ENCODE measurements around the gene PABPN1L.

The PABPN1L gene

GRCh38 chr16:88911946-88912310 lies 45.5 kb upstream of the PABPN1L start:
- TF ChIP-seq CTCF (IDR thresholded peaks at IDR 0.05; ENCODE audit: borderline replicate concordance, control extremely low read depth, extremely low read depth, insufficient read depth, missing control alignments): no peak
- in situ Hi-C loops (cut with MboI; ENCODE audit: low sequenced_read_pairs, unreplicated experiment): no loop called here
- no peak for DNase-seq (ENCODE audit: low spot score)

- in situ Hi-C loops (cut with MboI; ENCODE audit: low sequenced_read_pairs, unreplicated experiment): no loop called here
- peak; percentile 61 for DNase-seq (ENCODE audit: low spot score)
- no peak for TF ChIP-seq CTCF (IDR thresholded peaks at IDR 0.05; ENCODE audit: borderline replicate concordance, control extremely low read depth, extremely low read depth, insufficient read depth, missing control alignments)
These were observed 44.9 kb upstream of the PABPN1L start for GRCh38 chr16:88911136-88911945.

- TF ChIP-seq CTCF (IDR thresholded peaks at IDR 0.05; ENCODE audit: borderline replicate concordance, control extremely low read depth, extremely low read depth, insufficient read depth, missing control alignments): no peak
- in situ Hi-C loops (cut with MboI; ENCODE audit: low sequenced_read_pairs, unreplicated experiment): no loop called here
- DNase-seq (ENCODE audit: low spot score): no peak
These were observed 44.0 kb upstream of the PABPN1L start for GRCh38 chr16:88910284-88911135.

GRCh38 chr16:88909431-88910210 lies 43.2 kb upstream of the PABPN1L start:
- no peak for TF ChIP-seq CTCF (IDR thresholded peaks at IDR 0.05; ENCODE audit: borderline replicate concordance, control extremely low read depth, extremely low read depth, insufficient read depth, missing control alignments)
- DNase-seq (ENCODE audit: low spot score): no peak
- in situ Hi-C loops (cut with MboI; ENCODE audit: low sequenced_read_pairs, unreplicated experiment): no loop called here

GRCh38 chr16:88908307-88908706 lies 41.8 kb upstream of the PABPN1L start:
- in situ Hi-C loops (cut with MboI; ENCODE audit: low sequenced_read_pairs, unreplicated experiment): no loop called here
- TF ChIP-seq CTCF (IDR thresholded peaks at IDR 0.05; ENCODE audit: borderline replicate concordance, control extremely low read depth, extremely low read depth, insufficient read depth, missing control alignments): no peak
- DNase-seq (ENCODE audit: low spot score): no peak

- in situ Hi-C loops (cut with MboI; ENCODE audit: low sequenced_read_pairs, unreplicated experiment): no loop called here
- DNase-seq (ENCODE audit: low spot score): no peak
- TF ChIP-seq CTCF (IDR thresholded peaks at IDR 0.05; ENCODE audit: borderline replicate concordance, control extremely low read depth, extremely low read depth, insufficient read depth, missing control alignments): no peak
These were observed 41.3 kb upstream of the PABPN1L start for GRCh38 chr16:88907768-88908167.
